Measurements from ENCODE around the gene RARRES2. TPM values are rescaled to one million over a fixed set of nuclear protein-coding genes. Genes with fewer than 3 reads are reported as not detected.

The RARRES2 gene
- total and polyA plus RNA-seq, 2 of the 13 experiments (the other 11 are each of a cell fraction or from before 2014, with no cell fraction given), result 134 to 172 TPM

DNA sequence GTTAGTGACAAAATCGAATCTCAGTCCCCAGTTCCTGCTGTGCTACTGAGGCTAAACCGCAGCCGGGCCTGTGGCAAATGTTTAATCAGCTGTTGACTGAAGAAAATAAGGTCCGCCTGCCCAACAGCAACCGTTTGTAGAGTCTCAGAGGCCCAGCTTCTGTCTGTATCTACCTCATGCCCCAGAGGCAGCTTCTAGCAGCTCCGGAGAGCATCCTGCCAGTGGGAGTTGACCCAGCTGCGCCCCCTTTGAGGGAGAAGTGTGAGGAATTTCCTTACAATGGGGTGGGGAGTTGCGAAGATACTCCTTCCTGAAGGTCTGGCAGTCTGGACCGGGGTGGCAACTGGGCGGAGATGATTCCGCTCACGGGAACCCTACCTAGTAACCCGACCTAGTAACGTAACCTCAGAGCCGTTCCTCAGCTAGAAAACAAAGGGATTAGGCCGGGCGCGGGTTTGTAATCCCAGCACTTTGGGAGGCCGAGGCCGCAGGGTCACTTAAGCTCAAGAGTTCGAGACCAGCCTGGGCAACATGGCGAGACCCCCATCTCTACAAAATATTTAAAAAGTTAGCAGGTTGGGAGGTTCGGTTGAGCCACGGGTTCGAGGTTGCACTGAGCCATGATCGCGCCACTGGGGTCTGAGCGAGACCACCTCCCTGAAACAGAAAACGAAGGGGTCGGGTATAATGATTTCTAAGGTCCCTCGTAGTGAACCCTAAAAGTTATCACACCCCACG lies 36.9 kb upstream of the RARRES2 start (continued):
- TF ChIP-seq ZNF660 (CRISPR knock-in tag; IDR thresholded peaks at IDR 0.05; ENCODE audit: borderline replicate concordance, low read depth) (no peak), SNAPC2 (CRISPR knock-in tag; IDR thresholded peaks at IDR 0.05) (no peak), ZNF609 (CRISPR knock-in tag; IDR thresholded peaks at IDR 0.05; ENCODE audit: borderline replicate concordance) (peak; percentile 32), MIXL1 (CRISPR knock-in tag; IDR thresholded peaks at IDR 0.05) (peak; percentile 30; the same call in 1 of the 2 replicates), SYNCRIP (IDR thresholded peaks at IDR 0.05; ENCODE audit: insufficient read depth, low read depth, low read length) (no peak), ZNF543 (CRISPR knock-in tag; IDR thresholded peaks at IDR 0.05) (no peak), SRY (CRISPR knock-in tag; IDR thresholded peaks at IDR 0.05) (no peak; the same call in 1 of the 2 replicates), ADNP (CRISPR knock-in tag; IDR thresholded peaks at IDR 0.05) (no peak), MAZ (IDR thresholded peaks at IDR 0.05; ENCODE audit: borderline replicate concordance, low read depth, low read length) (0 out of 2 replicates have a peak, but pooled peaks have one; percentile 45), MAZ (CRISPR knock-in tag; IDR thresholded peaks at IDR 0.05; ENCODE audit: low read depth) (no peak), ZNF678 (CRISPR knock-in tag; IDR thresholded peaks at IDR 0.05) (peak; percentile 19; the same call in 1 of the 2 replicates), SMAD3 (CRISPR knock-in tag; IDR thresholded peaks at IDR 0.05) (peak; percentile 58; the same call in 1 of the 2 replicates), ZNF567 (CRISPR knock-in tag; IDR thresholded peaks at IDR 0.05; ENCODE audit: borderline replicate concordance) (no peak), SP4 (CRISPR knock-in tag; IDR thresholded peaks at IDR 0.05) (no peak), ZNF879 (CRISPR knock-in tag; IDR thresholded peaks at IDR 0.05) (no peak)
- TF ChIP-seq, protein P1, sequence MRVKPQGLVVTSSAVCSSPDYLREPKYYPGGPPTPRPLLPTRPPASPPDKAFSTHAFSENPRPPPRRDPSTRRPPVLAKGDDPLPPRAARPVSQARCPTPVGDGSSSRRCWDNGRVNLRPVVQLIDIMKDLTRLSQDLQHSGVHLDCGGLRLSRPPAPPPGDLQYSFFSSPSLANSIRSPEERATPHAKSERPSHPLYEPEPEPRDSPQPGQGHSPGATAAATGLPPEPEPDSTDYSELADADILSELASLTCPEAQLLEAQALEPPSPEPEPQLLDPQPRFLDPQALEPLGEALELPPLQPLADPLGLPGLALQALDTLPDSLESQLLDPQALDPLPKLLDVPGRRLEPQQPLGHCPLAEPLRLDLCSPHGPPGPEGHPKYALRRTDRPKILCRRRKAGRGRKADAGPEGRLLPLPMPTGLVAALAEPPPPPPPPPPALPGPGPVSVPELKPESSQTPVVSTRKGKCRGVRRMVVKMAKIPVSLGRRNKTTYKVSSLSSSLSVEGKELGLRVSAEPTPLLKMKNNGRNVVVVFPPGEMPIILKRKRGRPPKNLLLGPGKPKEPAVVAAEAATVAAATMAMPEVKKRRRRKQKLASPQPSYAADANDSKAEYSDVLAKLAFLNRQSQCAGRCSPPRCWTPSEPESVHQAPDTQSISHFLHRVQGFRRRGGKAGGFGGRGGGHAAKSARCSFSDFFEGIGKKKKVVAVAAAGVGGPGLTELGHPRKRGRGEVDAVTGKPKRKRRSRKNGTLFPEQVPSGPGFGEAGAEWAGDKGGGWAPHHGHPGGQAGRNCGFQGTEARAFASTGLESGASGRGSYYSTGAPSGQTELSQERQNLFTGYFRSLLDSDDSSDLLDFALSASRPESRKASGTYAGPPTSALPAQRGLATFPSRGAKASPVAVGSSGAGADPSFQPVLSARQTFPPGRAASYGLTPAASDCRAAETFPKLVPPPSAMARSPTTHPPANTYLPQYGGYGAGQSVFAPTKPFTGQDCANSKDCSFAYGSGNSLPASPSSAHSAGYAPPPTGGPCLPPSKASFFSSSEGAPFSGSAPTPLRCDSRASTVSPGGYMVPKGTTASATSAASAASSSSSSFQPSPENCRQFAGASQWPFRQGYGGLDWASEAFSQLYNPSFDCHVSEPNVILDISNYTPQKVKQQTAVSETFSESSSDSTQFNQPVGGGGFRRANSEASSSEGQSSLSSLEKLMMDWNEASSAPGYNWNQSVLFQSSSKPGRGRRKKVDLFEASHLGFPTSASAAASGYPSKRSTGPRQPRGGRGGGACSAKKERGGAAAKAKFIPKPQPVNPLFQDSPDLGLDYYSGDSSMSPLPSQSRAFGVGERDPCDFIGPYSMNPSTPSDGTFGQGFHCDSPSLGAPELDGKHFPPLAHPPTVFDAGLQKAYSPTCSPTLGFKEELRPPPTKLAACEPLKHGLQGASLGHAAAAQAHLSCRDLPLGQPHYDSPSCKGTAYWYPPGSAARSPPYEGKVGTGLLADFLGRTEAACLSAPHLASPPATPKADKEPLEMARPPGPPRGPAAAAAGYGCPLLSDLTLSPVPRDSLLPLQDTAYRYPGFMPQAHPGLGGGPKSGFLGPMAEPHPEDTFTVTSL (CRISPR knock-in tag; IDR thresholded peaks at IDR 0.05; ENCODE audit: borderline replicate concordance), result peak; percentile 7; the same call in 1 of the 2 replicates

Data from HepG2 (cell line).